ENCODE measurements around the gene WARS2.

Gene WARS2

DNA sequence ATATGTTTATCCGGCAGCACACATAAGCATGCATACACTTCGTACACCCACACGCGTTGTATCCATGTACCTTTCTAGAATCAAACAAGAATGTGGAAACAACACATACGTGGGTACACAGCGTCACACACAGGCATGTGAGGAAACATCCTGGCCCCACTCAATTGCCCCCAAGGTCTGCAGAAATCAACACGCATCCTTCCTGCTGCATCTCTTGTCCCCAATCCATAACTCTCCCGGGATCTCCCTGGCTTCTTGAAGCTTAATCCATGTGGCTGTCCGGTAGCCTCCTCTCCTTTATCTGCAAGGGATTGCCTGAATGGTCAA, 146.8 kb downstream of the WARS2 start:
- Histone ChIP-seq H3K4me1 (ENCODE audit: low read length) (0 out of 2 replicates have a peak, but pooled peaks cover 4% of the 10 kb centered on the region), H3K9me3 (replicated peaks; ENCODE audit: insufficient read depth, low read length) (no peaks in the 10 kb centered on the region), H3K9ac (ENCODE audit: low read length) (no peak overlapping the region), H2AFZ (ENCODE audit: low read length) (no peak overlapping the region), H3K36me3 (replicated peaks; ENCODE audit: insufficient read depth, low read length) (no peaks in the 10 kb centered on the region), H3K79me2 (ENCODE audit: low read length) (no peaks in the 10 kb centered on the region), H3K27me3 (replicated peaks; ENCODE audit: insufficient read depth, low read length) (no peaks in the 10 kb centered on the region), H3K9me2 (replicated peaks; ENCODE audit: insufficient read depth, low read length) (no peaks in the 10 kb centered on the region), H4K20me1 (ENCODE audit: insufficient read depth, low read length) (no peaks in the 10 kb centered on the region), H3F3A (ENCODE audit: insufficient read depth, low read length) (no peaks in the 10 kb centered on the region), H3K27ac (ENCODE audit: low read length) (no peak overlapping the region), H3K4me2 (ENCODE audit: low read depth, low read length) (no peak overlapping the region), H3K4me3 (ENCODE audit: low read length) (no peak overlapping the region)
- DNase-seq, result no peak
- TF ChIP-seq, protein P1, sequence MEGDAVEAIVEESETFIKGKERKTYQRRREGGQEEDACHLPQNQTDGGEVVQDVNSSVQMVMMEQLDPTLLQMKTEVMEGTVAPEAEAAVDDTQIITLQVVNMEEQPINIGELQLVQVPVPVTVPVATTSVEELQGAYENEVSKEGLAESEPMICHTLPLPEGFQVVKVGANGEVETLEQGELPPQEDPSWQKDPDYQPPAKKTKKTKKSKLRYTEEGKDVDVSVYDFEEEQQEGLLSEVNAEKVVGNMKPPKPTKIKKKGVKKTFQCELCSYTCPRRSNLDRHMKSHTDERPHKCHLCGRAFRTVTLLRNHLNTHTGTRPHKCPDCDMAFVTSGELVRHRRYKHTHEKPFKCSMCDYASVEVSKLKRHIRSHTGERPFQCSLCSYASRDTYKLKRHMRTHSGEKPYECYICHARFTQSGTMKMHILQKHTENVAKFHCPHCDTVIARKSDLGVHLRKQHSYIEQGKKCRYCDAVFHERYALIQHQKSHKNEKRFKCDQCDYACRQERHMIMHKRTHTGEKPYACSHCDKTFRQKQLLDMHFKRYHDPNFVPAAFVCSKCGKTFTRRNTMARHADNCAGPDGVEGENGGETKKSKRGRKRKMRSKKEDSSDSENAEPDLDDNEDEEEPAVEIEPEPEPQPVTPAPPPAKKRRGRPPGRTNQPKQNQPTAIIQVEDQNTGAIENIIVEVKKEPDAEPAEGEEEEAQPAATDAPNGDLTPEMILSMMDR (IDR thresholded peaks at IDR 0.05; ENCODE audit: low read length), result no peak
- no peak for TF ChIP-seq EZH2 (optimal IDR thresholded peaks at IDR 0.05; ENCODE audit: low read depth, low read length)
- TF ChIP-seq EZH2phosphoT487 (IDR thresholded peaks at IDR 0.05; ENCODE audit: low read length), result no peak

DNA sequence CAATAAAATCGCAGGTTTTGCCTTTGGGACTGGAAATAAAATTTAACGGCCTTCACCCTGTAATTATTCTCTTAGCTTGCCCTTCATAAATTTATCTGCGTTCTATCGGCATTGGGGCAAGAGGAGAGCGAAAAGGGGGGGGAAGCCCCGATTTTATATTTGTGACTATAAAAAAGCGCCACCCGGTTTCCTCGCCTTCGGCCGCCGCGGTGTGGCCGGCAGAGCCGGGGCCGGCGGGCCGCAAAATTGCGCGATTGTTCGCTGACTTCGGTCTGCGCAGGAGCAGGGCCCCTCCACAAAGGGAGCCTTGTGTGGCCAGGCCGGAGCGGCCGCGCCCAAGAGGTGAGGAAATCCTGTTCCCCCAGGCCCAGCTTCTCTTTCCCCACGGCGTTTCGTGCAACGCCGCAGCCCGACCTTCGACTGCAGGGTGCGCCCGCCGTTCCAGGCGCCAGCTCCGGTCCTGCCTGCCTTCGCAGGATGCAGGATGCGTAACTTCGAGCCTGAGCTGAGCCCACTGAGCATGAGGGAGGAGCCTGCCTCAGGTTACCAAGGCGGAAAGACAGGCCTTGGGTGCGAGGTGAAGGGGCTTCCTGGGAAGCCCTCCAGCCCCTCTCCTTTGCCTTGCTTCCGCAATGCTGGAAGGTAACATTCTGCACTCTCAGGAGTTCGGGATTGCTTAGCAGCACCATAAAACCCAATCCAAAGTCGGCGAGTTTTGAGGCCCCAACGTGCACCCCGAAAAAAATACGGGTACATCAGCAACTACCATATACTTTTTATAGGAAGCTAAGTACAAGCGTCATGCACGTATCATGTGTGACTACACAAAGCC, 147.4 kb downstream of the WARS2 start:
- Histone ChIP-seq H3K27ac (ENCODE audit: low read length) (no peak overlapping the region), H3K4me1 (ENCODE audit: low read length) (0 out of 2 replicates have a peak, but pooled peaks cover 4% of the 10 kb centered on the region), H3K36me3 (replicated peaks; ENCODE audit: insufficient read depth, low read length) (no peaks in the 10 kb centered on the region), H2AFZ (ENCODE audit: low read length) (no peak overlapping the region), H3K4me3 (ENCODE audit: low read length) (no peak overlapping the region), H3K9me2 (replicated peaks; ENCODE audit: insufficient read depth, low read length) (no peaks in the 10 kb centered on the region), H4K20me1 (ENCODE audit: insufficient read depth, low read length) (no peaks in the 10 kb centered on the region), H3K27me3 (replicated peaks; ENCODE audit: insufficient read depth, low read length) (no peaks in the 10 kb centered on the region), H3F3A (ENCODE audit: insufficient read depth, low read length) (no peaks in the 10 kb centered on the region), H3K9me3 (replicated peaks; ENCODE audit: insufficient read depth, low read length) (no peaks in the 10 kb centered on the region), H3K79me2 (ENCODE audit: low read length) (no peaks in the 10 kb centered on the region), H3K4me2 (ENCODE audit: low read depth, low read length) (no peak overlapping the region), H3K9ac (ENCODE audit: low read length) (no peak overlapping the region)
- no peak for DNase-seq
- TF ChIP-seq EZH2 (optimal IDR thresholded peaks at IDR 0.05; ENCODE audit: low read depth, low read length) (no peak), EZH2phosphoT487 (IDR thresholded peaks at IDR 0.05; ENCODE audit: low read length) (no peak)
- TF ChIP-seq, protein P1 (IDR thresholded peaks at IDR 0.05; ENCODE audit: low read length), result no peak

DNA sequence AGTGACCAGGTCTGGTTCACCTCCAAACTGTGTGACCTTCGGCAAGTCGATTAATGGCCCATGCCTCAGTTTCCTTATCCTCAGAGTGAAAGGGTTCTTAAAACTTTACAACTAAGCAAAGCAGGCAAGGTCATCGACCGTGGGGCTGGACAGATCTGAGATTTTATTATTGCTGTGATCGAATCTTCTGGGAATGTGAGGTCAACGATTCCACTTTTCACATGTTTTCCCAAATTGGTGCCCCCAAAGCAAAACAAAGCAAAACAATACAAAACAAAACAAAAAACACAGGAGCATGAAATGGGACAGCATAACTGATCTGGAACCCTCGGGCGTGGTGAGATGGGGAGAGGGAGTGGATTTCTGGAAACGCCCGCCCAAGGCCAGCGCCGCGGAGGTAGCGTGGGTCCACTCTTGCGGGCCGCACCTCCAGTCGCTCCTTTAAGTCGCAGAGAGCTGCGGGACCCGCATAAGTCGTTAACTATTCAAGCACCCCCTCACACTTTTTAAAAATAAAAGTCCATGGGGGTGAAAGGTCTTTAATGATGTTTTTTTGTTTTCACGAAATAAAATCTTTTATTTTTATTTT, 148.1 kb downstream of the WARS2 start:
- no peak overlapping the region for H3K4me2 ChIP-seq (ENCODE audit: low read depth, low read length)
- no peaks in the 10 kb centered on the region for H3K27me3 ChIP-seq (replicated peaks; ENCODE audit: insufficient read depth, low read length)
- no peak for TF ChIP-seq EZH2 (optimal IDR thresholded peaks at IDR 0.05; ENCODE audit: low read depth, low read length)
- TF ChIP-seq, protein P1 (IDR thresholded peaks at IDR 0.05; ENCODE audit: low read length), result no peak
- TF ChIP-seq EZH2phosphoT487 (IDR thresholded peaks at IDR 0.05; ENCODE audit: low read length), result no peak

More for the DNA sequence above, 148.1 kb downstream of the WARS2 start:
- H4K20me1 ChIP-seq (ENCODE audit: insufficient read depth, low read length), result no peaks in the 10 kb centered on the region
- H3K4me3 ChIP-seq (ENCODE audit: low read length), result no peak overlapping the region
- DNase-seq, result no peak
- H3K79me2 ChIP-seq (ENCODE audit: low read length), result no peaks in the 10 kb centered on the region
- H3K27ac ChIP-seq (ENCODE audit: low read length), result no peak overlapping the region
- no peak overlapping the region for H2AFZ ChIP-seq (ENCODE audit: low read length)
- 0 out of 2 replicates have a peak, but pooled peaks cover 4% of the 10 kb centered on the region for H3K4me1 ChIP-seq (ENCODE audit: low read length)
- H3K36me3 ChIP-seq (replicated peaks; ENCODE audit: insufficient read depth, low read length), result no peaks in the 10 kb centered on the region
- no peaks in the 10 kb centered on the region for H3K9me2 ChIP-seq (replicated peaks; ENCODE audit: insufficient read depth, low read length)
- H3K9me3 ChIP-seq (replicated peaks; ENCODE audit: insufficient read depth, low read length), result no peaks in the 10 kb centered on the region
- no peak overlapping the region for H3K9ac ChIP-seq (ENCODE audit: low read length)
- no peaks in the 10 kb centered on the region for H3F3A ChIP-seq (ENCODE audit: insufficient read depth, low read length)
